ENCODE data around the gene CR1.
A peak's percentile ranks its signal among the peaks of the same experiment; 100 is the strongest.
"Not testable (repeated sequence)": the region's sequence is repeated elsewhere in the genome, so short reads cannot be mapped to it uniquely, and the experiment has no call there.

Gene CR1

DNA sequence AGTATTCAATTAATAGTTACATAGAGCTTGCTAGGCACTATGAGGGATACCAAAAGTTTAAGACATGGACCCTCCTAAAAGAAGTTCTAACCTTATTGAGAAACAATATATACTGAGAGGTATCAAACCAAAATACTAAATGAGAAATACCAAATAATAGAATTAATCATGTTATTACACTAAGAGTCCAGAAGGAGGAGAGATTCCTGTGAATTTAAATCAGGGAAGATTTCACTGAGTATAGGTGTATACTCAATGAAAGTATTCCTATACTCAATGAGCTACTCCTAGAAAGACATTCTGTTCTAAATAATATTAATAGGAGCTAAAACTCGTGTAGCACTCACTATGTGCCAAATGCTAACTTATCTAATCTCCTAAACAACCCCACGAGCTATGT lies 158.4 kb downstream of the CR1 start:
- Histone ChIP-seq H3K9ac (ENCODE audit: low read length) (no peak overlapping the region), H4K20me1 (ENCODE audit: insufficient read depth, low read length) (no peaks in the 10 kb centered on the region), H3K4me1 (ENCODE audit: low read length) (peaks cover 31% of the 10 kb centered on the region), H2AFZ (ENCODE audit: low read depth, low read length) (peak overlapping the region; percentile 22; the same call in 1 of the 2 replicates), H3K4me3 (ENCODE audit: low read length) (no peak overlapping the region), H3K4me2 (ENCODE audit: low read length) (no peak overlapping the region), H3K36me3 (replicated peaks; ENCODE audit: low read depth, low read length) (no peaks in the 10 kb centered on the region), H3K27ac (ENCODE audit: low read length) (no peak overlapping the region), H3K79me2 (ENCODE audit: low read length) (no peaks in the 10 kb centered on the region), H3K27me3 (ENCODE audit: low read depth, low read length) (peaks cover 21% of the 10 kb centered on the region), H3K9me3 (ENCODE audit: insufficient read depth, low read length) (no peaks in the 10 kb centered on the region)
- TF ChIP-seq EZH2phosphoT487 (IDR thresholded peaks at IDR 0.05; ENCODE audit: low read depth): no peak
- TF ChIP-seq, protein P1, sequence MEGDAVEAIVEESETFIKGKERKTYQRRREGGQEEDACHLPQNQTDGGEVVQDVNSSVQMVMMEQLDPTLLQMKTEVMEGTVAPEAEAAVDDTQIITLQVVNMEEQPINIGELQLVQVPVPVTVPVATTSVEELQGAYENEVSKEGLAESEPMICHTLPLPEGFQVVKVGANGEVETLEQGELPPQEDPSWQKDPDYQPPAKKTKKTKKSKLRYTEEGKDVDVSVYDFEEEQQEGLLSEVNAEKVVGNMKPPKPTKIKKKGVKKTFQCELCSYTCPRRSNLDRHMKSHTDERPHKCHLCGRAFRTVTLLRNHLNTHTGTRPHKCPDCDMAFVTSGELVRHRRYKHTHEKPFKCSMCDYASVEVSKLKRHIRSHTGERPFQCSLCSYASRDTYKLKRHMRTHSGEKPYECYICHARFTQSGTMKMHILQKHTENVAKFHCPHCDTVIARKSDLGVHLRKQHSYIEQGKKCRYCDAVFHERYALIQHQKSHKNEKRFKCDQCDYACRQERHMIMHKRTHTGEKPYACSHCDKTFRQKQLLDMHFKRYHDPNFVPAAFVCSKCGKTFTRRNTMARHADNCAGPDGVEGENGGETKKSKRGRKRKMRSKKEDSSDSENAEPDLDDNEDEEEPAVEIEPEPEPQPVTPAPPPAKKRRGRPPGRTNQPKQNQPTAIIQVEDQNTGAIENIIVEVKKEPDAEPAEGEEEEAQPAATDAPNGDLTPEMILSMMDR (IDR thresholded peaks at IDR 0.05; ENCODE audit: low read depth, low read length): no peak

- no peak overlapping the region for H3K4me2 ChIP-seq (ENCODE audit: low read length)
Observed at GRCh38 chr1:207658408-207658807, 162.5 kb downstream of the CR1 start.

GRCh38 chr1:207658904-207659485 lies 163.0 kb downstream of the CR1 start:
- no peak overlapping the region for H3K27ac ChIP-seq (ENCODE audit: low read length)
- no peak overlapping the region for H3K4me3 ChIP-seq (ENCODE audit: low read length)
- no peaks in the 10 kb centered on the region for H3K79me2 ChIP-seq (ENCODE audit: low read length)
- H3K9ac ChIP-seq (ENCODE audit: low read length): no peak overlapping the region
- no peaks in the 10 kb centered on the region for H4K20me1 ChIP-seq (ENCODE audit: insufficient read depth, low read length)
- no peaks in the 10 kb centered on the region; the same call in 1 of the 2 replicates for H3K4me1 ChIP-seq (ENCODE audit: low read length)
- no peaks in the 10 kb centered on the region for H3K9me3 ChIP-seq (ENCODE audit: insufficient read depth, low read length)
- H3K36me3 ChIP-seq (replicated peaks; ENCODE audit: low read depth, low read length): no peaks in the 10 kb centered on the region
- H2AFZ ChIP-seq (ENCODE audit: low read depth, low read length): no peak overlapping the region
- H3K4me2 ChIP-seq (ENCODE audit: low read length): no peak overlapping the region
- peaks cover 19% of the 10 kb centered on the region for H3K27me3 ChIP-seq (ENCODE audit: low read depth, low read length)
- TF ChIP-seq EZH2phosphoT487 (IDR thresholded peaks at IDR 0.05; ENCODE audit: low read depth): no peak
- TF ChIP-seq, protein P1 (IDR thresholded peaks at IDR 0.05; ENCODE audit: low read depth, low read length): no peak

More at GRCh38 chr1:207658408-207658807, 162.5 kb downstream of the CR1 start:
- Histone ChIP-seq H3K79me2 (ENCODE audit: low read length) (no peaks in the 10 kb centered on the region), H3K9ac (ENCODE audit: low read length) (no peak overlapping the region), H4K20me1 (ENCODE audit: insufficient read depth, low read length) (no peaks in the 10 kb centered on the region), H3K4me3 (ENCODE audit: low read length) (no peak overlapping the region), H2AFZ (ENCODE audit: low read depth, low read length) (no peak overlapping the region), H3K4me1 (ENCODE audit: low read length) (peaks cover 3% of the 10 kb centered on the region; the same call in 1 of the 2 replicates), H3K27me3 (ENCODE audit: low read depth, low read length) (peaks cover 17% of the 10 kb centered on the region), H3K9me3 (ENCODE audit: insufficient read depth, low read length) (no peaks in the 10 kb centered on the region), H3K36me3 (replicated peaks; ENCODE audit: low read depth, low read length) (no peaks in the 10 kb centered on the region), H3K27ac (ENCODE audit: low read length) (no peak overlapping the region)
- TF ChIP-seq, protein P1 (IDR thresholded peaks at IDR 0.05; ENCODE audit: low read depth, low read length): no peak
- TF ChIP-seq EZH2phosphoT487 (IDR thresholded peaks at IDR 0.05; ENCODE audit: low read depth): no peak

- no peaks in the 10 kb centered on the region for H3K4me1 ChIP-seq (ENCODE audit: low read length)
- H3K27me3 ChIP-seq (ENCODE audit: low read depth, low read length): peaks cover 24% of the 10 kb centered on the region
- H3K36me3 ChIP-seq (replicated peaks; ENCODE audit: low read depth, low read length): no peaks in the 10 kb centered on the region
- no peak overlapping the region for H3K4me3 ChIP-seq (ENCODE audit: low read length)
- H3K4me2 ChIP-seq (ENCODE audit: low read length): no peak overlapping the region
- H3K79me2 ChIP-seq (ENCODE audit: low read length): no peaks in the 10 kb centered on the region
- no peak overlapping the region for H2AFZ ChIP-seq (ENCODE audit: low read depth, low read length)
- H3K27ac ChIP-seq (ENCODE audit: low read length): no peak overlapping the region
- no peak for TF ChIP-seq EZH2phosphoT487 (IDR thresholded peaks at IDR 0.05; ENCODE audit: low read depth)
- TF ChIP-seq, protein P1 (IDR thresholded peaks at IDR 0.05; ENCODE audit: low read depth, low read length): no peak
- no peak overlapping the region for H3K9ac ChIP-seq (ENCODE audit: low read length)
- H4K20me1 ChIP-seq (ENCODE audit: insufficient read depth, low read length): no peaks in the 10 kb centered on the region
- H3K9me3 ChIP-seq (ENCODE audit: insufficient read depth, low read length): no peaks in the 10 kb centered on the region
Observed at GRCh38 chr1:207659545-207660153, 163.7 kb downstream of the CR1 start.

- not testable (repeated sequence) for H3K4me2 ChIP-seq (ENCODE audit: low read length); H2AFZ ChIP-seq (ENCODE audit: low read depth, low read length); H3K4me1 ChIP-seq (ENCODE audit: low read length); H3K9me3 ChIP-seq (ENCODE audit: insufficient read depth, low read length); H3K27ac ChIP-seq (ENCODE audit: low read length); H3K79me2 ChIP-seq (ENCODE audit: low read length); H3K4me3 ChIP-seq (ENCODE audit: low read length); H3K36me3 ChIP-seq (replicated peaks; ENCODE audit: low read depth, low read length); H4K20me1 ChIP-seq (ENCODE audit: insufficient read depth, low read length); H3K9ac ChIP-seq (ENCODE audit: low read length)
- H3K27me3 ChIP-seq (ENCODE audit: low read depth, low read length): peaks cover 30% of the 10 kb centered on the region
Observed at GRCh38 chr1:207661420-207661819, 165.5 kb downstream of the CR1 start.

All from OCI-LY3 (cell line).